ENCODE results near the gene RRAS2.
"Not testable (repeated sequence)": the region's sequence is repeated elsewhere in the genome, so short reads cannot be mapped to it uniquely, and the experiment has no call there.

The RRAS2 gene

DNA sequence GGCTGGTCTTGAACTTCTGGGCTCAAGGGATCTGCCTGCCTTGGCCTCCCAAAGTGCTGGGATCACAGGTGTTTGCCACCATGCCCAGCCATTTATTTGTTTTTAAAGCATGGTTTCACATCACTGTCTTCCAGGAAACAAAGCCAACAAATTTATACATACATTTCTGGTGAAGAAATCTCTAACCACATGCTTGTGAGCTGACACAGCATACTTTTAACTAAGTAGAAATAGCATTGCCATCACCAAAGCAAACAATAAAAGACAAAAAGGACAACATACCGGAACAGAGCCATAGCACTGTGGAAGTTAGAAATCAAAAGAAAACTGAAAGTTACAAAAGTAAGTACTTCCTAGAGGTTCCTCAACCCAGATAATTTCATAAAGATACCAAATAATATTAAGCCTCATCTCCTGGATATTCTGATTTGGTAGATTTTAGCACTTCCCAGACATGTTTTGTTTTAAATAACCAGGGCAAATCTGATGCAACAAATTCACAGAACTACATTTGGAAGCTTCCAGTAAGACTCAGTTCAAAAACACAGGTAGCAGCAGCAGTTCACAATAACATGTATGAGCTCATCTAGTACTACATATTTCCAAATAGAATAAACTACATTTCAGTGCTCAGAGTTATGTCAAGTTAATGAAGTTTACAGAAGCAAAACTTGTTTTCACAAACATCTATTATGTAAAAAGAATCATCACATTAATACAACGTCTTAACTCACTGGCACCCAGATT lies 70.6 kb downstream of the RRAS2 start:
- POLR2A ChIA-PET, result interaction anchor here (0.7 kb wide), 1 partner anchor 17 kb away, joined by 3 read pairs; no protein-coding TSS in a partner anchor
- CTCF ChIA-PET, result interaction anchor here (1.2 to 6.7 kb wide), 3 partner anchors 12 to 167 kb away, joined by 3 to 44 read pairs (median 3); no protein-coding TSS in a partner anchor

DNA sequence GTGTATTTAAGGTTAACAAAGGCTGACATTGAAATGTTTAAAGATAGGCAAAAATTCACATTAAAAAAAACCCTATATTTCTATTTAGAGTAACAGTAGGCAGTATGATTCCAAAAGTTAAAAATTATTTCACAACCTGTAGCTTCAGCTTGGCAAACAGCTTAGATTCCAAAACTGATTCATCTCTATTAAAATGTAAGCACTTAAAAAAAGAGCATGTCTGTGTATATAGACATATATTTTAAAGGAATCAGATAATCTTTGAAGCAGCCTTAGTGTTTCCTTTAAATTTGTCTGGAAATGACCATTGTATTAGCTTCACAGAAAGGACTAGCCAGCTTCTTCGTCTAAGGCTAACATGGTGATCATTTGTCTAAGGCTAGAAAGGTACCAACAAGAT lies 80.1 kb downstream of the RRAS2 start:
- DNase-seq (ENCODE audit: low read depth, low spot score); POLR2A ChIA-PET; H3K4me3 ChIP-seq (ENCODE audit: low read depth, low read length): not testable (repeated sequence)
- CTCF ChIA-PET, result interaction anchor here (0.9 to 3.0 kb wide), 4 partner anchors 29 to 184 kb away, joined by 3 to 11 read pairs (median 4); no protein-coding TSS in a partner anchor

More for the DNA sequence above, 70.6 kb downstream of the RRAS2 start:
- peak overlapping the region; percentile 19; the same call in 1 of the 2 replicates for H3K4me3 ChIP-seq (ENCODE audit: low read depth, low read length)
- peak; percentile 61 for DNase-seq (ENCODE audit: low read depth, low spot score)
- TF ChIP-seq, protein P1, sequence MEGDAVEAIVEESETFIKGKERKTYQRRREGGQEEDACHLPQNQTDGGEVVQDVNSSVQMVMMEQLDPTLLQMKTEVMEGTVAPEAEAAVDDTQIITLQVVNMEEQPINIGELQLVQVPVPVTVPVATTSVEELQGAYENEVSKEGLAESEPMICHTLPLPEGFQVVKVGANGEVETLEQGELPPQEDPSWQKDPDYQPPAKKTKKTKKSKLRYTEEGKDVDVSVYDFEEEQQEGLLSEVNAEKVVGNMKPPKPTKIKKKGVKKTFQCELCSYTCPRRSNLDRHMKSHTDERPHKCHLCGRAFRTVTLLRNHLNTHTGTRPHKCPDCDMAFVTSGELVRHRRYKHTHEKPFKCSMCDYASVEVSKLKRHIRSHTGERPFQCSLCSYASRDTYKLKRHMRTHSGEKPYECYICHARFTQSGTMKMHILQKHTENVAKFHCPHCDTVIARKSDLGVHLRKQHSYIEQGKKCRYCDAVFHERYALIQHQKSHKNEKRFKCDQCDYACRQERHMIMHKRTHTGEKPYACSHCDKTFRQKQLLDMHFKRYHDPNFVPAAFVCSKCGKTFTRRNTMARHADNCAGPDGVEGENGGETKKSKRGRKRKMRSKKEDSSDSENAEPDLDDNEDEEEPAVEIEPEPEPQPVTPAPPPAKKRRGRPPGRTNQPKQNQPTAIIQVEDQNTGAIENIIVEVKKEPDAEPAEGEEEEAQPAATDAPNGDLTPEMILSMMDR (IDR thresholded peaks at IDR 0.05; ENCODE audit: insufficient read depth, low read length, missing control alignments), result no peak

DNA sequence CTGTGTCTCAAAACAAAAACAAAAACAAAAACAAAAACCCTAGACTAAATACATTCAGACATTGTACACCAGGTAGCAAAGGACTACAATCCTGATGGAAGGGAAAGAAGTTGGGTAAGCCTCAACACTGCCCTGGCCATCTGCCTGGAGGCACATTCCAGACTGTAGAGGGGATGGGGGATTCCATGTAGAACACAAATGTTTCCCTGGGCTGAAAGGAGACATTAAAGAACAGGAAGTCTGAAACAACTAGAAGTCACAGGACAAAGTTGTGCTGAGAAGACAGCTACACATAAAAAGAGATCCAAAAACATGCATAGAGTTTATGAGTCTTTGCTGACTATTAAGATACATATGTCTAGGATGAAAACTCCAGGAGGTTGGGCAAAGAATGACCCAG lies 83.9 kb downstream of the RRAS2 start:
- POLR2A ChIA-PET, result no interaction called here
- TF ChIP-seq, protein P1 (IDR thresholded peaks at IDR 0.05; ENCODE audit: insufficient read depth, low read length, missing control alignments), result no peak
- peak; percentile 23 for DNase-seq (ENCODE audit: low read depth, low spot score)
- CTCF ChIA-PET, result interaction anchor here (1.1 kb wide), 1 partner anchor 13 kb away, joined by 8 read pairs; no protein-coding TSS in a partner anchor
- no peak overlapping the region for H3K4me3 ChIP-seq (ENCODE audit: low read depth, low read length)

- TF ChIP-seq, protein P1 (IDR thresholded peaks at IDR 0.05; ENCODE audit: insufficient read depth, low read length, missing control alignments), result no peak
- POLR2A ChIA-PET, result no interaction called here
- H3K4me3 ChIP-seq (ENCODE audit: low read depth, low read length), result no peak overlapping the region
- CTCF ChIA-PET, result no interaction called here
- no peak for DNase-seq (ENCODE audit: low read depth, low spot score)
Observed at GRCh38 chr11:14273895-14274294, 85.1 kb downstream of the RRAS2 start.

- no peak for DNase-seq (ENCODE audit: low read depth, low spot score)
- TF ChIP-seq, protein P1 (IDR thresholded peaks at IDR 0.05; ENCODE audit: insufficient read depth, low read length, missing control alignments), result no peak
- POLR2A ChIA-PET, result no interaction called here
- H3K4me3 ChIP-seq (ENCODE audit: low read depth, low read length), result no peak overlapping the region
- CTCF ChIA-PET, result no interaction called here
Observed at GRCh38 chr11:14270690-14271542, 88.1 kb downstream of the RRAS2 start.

GRCh38 chr11:14269692-14270573 lies 89.0 kb downstream of the RRAS2 start:
- TF ChIP-seq, protein P1 (IDR thresholded peaks at IDR 0.05; ENCODE audit: insufficient read depth, low read length, missing control alignments), result no peak
- DNase-seq (ENCODE audit: low read depth, low spot score), result no peak
- H3K4me3 ChIP-seq (ENCODE audit: low read depth, low read length), result no peak overlapping the region
- ChIA-PET CTCF (no interaction called here), POLR2A (no interaction called here)
